Jurkat, Clone E6-1 (cell line): Measurements from ENCODE around the gene TRIM41.
A peak's percentile ranks its signal among the peaks of the same experiment; 100 is the strongest.
"Not testable (repeated sequence)": the region's sequence is repeated elsewhere in the genome, so short reads cannot be mapped to it uniquely, and the experiment has no call there.

Source experiments
- DNase-seq: peaks from one replicate; pipeline ENCODE4 v3.0.0-alpha.2; 2011; ENCODE audit warnings: low read depth, low spot score
- H3K4me3 ChIP-seq: 2 replicates; pipeline ENCODE4 v1.5.1; 2011; ENCODE audit warnings: mild to moderate bottlenecking, low read length, control low read depth, moderate library complexity

The TRIM41 gene

DNA sequence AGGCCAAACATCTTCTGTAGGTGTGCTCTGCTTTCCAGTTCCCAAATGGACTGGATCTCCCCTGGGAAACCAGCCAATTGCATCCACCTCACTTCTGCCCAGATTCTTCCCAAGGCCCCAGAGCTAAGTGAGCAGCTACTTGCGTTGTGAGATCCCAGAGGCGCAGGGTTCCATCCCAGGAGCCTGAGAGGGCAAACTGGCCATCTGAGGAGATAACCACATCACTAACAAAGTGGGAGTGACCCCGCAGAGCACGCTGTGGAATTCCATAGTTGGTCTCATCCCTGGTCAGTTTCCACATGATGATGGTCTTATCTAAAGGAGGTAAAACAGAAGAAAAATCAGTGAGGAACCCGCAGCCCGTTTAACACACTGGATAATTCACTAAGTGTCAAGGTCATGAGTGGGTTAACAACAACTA lies 19.0 kb downstream of the TRIM41 start:
- peak overlapping the region; percentile 99 for H3K4me3 ChIP-seq
- no peak for DNase-seq

DNA sequence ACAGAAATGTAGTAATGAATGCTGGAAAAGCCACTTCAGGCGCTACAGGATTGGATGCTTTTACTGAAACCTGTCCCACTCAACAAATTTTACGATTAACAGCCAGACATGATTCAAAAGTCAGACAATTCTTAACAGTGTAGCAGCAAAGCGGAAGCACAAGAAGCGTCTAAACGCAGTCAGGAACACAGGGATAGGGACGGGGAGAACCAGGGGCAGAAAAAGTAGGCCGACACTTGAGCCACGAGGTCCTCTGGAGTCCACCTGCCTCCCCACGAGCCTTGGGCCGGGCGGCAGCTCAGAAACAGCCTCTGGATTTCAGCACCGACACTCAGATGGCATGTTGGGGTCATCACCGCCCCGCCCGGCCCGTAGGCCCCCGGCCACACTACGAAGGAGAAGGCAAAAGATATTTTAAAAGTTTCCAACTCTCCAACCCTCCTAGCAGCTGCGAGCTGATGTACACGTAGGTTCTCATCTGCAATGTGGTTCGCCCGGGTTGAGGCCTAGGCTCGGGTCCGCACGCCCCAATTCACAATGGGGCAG lies 20.0 kb downstream of the TRIM41 start:
- H3K4me3 ChIP-seq, result peak overlapping the region; percentile 99
- no peak for DNase-seq

DNA sequence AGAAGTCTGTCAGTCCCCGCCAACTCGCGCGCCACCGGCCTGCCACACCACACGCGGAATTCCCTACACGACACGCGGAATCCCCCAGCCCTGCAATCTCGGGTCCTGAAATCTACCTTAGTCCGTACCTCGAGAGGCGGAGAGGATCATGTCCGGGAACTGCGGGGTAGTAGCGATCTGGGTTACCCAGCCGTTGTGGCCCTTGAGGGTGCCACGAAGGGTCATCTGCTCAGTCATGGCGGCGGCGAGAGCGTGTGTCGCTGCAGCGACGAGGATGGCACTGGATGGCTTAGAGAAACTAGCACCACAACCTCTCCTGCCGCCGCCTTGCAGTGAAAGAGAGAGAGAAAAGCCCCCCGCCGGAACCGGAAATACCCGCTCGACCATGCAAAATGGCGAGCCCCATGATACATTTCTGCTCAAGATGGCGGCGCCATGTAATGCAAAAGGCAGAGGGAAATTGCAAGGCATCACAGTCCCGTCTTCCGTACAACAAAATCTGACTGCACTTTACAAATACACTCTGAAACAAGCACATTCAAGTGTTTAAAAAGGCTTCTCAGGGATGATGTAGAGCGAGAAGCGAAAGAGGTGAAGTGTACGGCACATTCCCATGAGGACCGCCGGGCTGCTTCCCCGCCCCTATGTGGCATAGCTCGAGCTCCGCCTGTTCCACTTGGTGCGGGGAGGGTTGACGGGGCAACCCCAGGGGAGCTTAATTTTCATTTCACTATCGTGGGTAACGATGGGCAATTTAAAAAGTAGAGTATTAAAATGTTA lies 20.7 kb downstream of the TRIM41 start, which contains the start of gene RACK1:
Gene RACK1, minus strand, starts transcription at position 343 of the 780 bp plus-strand sequence. Its CDS starts 106 bp downstream, at position 237.
- peak within 1 kb of the TSS; percentile 99 for H3K4me3 ChIP-seq
- peak; percentile 91 for DNase-seq

DNA sequence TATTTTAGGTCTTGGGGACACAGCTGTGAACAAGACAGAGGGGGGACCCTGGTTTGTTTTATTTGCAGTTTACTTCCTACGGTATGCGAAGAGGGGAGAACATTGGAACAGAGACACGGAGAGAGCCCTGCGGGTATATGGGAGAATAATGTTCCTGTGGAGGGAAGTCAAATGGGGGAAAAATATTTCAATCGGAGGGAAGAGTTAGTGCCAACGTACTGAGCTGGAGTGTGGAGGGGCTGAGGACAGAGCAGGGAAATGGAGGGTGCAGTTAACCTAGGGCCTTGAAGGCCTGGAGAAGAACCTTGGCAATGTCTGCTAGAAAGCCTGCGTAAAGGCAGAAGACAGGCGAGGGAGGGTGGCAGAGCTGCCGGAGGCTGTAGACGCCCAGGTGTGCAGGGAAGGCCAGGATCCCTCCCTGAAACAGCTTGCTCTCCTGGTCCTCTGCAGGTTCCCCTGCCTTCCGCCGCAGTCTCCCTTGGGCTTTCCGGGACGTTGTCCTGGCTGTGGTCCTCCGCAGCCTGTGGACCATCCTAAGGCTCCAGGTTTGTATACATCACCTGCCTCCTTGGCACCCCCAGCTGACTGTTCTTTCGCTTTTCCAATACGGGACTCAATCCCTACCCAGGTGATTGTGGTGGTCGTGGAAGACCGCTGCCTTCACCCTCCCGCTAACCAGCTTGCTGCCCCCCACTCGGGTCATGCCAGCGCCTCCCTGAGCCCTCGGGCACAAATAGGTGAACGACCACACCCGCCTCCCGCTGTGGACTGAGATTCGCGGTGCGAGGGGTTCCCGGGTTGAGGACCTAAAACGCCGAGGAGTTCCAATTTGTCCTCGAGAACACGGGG lies 22.6 kb downstream of the TRIM41 start:
- H3K4me3 ChIP-seq, result peak overlapping the region; percentile 98
- no peak for DNase-seq

DNA sequence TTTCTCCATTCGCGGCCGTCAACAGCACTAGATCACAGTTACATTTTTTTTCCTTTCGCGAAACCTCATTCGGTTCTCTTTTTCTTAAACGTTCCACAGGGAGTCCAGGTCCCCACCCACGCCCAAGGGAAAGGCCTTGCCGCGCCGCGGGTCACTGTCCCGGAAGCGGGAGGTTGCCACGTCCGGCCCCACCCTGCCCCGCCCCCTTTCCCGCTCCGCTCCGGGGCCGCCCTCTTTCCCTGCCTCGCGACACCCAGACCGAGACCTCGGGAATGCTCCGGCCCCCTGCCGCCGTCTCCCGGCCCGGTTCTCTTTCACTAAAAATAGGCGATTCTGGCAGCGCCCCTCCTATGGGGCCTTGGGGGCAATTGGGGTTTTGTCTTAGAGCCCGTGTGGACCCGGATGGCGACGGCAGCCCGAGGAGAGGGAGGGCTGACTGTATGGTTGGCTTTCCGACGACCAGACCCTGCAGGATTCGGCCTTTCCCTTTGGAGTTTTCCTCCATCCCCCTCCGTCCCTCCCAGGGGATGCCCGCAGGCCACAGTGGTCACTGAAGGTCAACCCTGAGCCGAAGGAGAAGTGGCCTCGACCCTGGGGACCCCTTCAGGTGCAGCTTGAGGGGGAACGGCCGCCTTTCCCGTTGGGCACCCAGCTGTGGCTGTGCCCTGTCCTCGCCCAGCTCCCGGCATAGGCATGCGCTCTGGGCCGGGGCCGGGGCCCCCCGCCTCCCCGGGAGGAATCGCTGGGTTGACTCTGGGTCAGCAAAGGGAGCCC lies 23.4 kb downstream of the TRIM41 start:
- peak overlapping the region; percentile 98 for H3K4me3 ChIP-seq
- DNase-seq, result peak; percentile 58

DNA sequence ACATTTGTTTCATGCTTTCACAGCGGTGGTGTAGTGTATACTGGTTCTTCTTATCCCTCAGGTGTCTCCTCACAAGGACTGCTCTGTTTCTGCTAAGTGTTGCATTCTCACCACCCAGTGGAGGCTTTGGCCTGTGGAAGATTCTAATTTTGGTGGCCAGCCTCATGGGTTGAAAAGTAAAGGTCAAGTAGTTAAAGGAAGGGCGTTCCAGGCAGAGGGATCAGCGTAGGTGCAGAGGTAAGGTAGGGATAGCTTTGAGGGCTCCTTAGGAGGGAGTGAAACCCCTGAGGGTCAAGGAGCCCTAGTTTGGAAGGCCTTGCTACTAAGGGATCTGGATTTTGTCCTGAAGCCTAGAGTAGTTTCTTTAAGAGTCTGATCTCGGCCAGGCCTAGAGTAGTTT lies 25.2 kb downstream of the TRIM41 start:
- H3K4me3 ChIP-seq, result no peak overlapping the region; the same call in 1 of the 2 replicates
- DNase-seq, result no peak

DNA sequence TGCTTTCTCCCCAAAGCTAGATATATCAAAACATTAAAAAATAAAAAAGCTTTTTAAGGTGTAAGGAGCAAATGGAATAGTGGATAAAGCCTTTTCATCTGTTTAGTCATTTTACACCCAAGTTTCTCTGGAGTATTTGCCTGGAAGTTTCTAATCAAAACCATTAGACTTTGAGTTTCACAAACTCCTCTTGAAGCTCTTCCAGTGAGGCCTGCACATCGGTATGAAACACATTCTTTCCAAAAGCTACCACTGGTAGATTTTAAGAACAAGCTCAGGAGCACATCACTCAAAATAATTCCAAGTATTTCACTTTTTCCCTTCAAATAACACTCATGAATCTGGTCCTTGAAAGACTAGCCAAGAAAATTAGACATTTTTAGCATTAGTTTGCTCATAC lies 32.2 kb downstream of the TRIM41 start:
- H3K4me3 ChIP-seq, result no peak overlapping the region
- no peak for DNase-seq

DNA sequence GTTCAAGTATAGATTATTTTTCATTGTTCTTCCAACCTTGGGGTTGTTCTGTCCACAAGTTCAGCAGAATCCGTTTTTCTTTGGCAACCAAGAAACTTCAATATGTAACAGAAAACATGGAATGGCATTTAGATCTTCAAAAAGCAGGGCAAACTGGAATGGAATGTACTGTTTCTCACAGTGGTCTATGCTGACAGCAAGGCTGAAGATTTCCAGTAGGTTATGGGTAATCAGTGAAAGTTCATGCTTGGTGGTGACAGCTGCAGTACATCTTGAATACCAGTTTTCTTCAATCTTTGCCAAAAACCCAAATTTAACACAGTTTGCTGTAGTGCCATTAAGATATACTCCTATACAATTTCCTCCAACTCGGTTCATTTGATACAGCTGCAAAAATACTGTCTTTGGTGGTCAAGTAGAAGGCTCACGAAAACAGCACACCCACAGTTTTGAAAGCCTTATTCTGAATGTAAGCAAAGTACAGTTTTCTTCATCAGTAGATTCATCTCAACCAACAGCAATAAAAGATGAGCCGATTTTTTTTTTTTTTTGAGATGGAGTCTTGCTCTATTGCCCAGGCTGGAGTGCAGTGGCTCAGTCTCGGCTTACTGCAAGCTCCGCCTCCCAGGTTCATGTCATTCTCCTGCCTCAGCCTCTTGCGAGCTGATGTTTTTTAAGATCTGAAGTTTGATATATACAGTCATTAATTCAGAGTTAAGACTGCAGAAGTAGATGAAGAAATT lies 32.9 kb downstream of the TRIM41 start:
- no peak overlapping the region for H3K4me3 ChIP-seq
- DNase-seq, result no peak

DNA sequence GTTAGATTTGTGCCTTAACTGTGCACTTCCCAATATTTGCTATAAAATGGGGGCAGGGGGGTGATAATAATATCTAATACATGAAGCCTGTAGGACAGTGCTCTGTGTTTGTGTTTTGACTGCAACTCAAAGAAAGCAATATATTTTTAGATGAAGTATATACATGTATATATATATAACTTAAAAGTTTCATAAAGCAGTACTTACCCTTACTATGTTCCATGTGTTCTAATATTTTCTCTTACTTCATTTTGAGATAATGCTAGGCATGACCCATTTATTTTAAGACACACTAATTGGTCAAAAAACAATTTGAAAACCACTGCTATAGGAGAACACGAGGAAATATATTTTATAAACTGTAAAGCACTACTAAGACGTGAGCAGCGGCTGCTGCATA lies 35.5 kb downstream of the TRIM41 start:
- no peak for DNase-seq
- no peak overlapping the region for H3K4me3 ChIP-seq

DNA sequence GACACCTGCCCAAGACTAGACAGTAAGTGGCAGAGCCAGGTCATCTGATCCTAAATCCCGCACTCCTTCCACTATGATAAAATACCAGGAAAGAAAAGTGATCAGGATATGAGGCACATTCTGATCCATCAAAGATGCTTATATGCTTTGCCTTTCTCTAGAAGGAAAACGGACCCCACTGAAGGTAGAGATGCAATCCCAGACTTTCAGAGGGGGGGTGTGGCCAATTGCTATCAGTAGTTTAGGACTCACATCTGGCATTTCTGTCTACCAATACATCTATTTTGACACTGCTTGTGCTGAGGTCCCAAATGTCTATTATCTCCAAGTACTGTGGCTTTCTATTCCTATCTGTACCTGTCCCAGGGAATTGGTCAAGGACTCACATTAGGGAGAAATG lies 36.2 kb downstream of the TRIM41 start:
- H3K4me3 ChIP-seq, result peak overlapping the region; percentile 76
- no peak for DNase-seq

DNA sequence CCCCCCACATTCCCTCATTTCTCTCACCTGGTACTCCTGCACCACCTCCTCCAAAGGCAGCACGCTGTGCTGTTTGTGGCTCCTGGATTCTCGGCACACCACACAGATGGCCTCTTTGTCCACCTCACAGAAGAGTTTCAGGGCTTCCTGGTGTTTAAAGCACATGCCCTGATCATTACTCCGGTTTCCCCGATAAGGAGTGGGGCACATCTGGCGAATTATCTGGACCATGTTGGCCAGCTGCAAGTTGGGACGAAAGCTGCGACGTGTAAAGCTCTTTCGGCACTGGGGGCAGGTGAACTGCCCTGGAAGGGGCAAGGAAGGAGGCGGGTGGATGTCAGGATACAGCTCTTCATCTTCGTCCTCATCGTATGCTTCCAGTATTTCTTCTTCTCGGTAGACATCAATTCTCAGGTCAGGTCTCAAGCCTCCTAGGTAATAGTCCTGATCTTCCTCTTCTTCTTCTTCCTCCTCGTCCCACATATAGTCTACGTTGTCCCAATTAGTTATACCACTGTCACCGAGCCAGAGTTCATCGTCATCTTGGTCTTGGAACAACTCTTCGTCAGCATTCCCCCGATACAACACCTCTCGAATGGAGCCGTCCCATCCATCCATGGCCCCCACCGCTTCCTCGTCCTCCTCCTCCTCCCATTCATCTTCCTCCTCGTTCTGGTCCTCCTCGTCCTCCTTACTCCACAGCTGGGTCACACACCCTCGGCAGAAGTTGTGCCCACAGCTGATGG lies 37.1 kb downstream of the TRIM41 start:
- no peak for DNase-seq
- H3K4me3 ChIP-seq, result peak overlapping the region; percentile 76

DNA sequence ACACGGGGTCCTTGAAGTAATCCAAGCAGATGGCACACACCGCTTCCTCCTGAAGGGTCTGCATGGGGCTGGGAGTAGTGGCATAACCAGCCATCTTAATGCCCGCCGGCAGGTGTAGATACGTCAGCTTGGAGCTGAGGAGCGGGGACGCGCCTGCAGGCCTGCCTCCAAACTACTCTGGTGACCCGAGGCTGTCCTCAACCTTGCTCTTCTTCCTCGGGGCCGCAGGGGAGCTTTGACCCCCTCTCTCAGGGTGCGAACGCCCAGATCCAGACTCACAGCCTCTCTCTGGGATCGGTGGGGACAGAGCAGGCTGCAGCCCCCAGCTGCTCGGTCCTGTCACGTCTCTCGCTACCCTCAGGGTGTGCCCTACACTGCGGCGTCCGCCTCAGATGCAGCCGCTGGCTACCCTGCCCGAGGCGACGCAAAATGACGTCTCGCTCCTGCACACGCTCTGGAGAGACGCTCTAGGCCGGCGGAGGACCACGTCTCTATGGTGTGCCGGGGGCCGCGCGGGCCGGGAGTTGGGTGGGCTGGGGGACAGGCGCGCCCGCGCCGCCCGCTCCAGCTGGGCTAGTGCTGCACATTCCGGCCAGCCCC lies 37.7 kb downstream of the TRIM41 start, which contains the start of gene TRIM52:
Gene TRIM52, minus strand, starts transcription at position 424 of the 600 bp plus-strand sequence. Its CDS starts 330 bp downstream, at position 94.
- DNase-seq, result peak; percentile 88

DNA sequence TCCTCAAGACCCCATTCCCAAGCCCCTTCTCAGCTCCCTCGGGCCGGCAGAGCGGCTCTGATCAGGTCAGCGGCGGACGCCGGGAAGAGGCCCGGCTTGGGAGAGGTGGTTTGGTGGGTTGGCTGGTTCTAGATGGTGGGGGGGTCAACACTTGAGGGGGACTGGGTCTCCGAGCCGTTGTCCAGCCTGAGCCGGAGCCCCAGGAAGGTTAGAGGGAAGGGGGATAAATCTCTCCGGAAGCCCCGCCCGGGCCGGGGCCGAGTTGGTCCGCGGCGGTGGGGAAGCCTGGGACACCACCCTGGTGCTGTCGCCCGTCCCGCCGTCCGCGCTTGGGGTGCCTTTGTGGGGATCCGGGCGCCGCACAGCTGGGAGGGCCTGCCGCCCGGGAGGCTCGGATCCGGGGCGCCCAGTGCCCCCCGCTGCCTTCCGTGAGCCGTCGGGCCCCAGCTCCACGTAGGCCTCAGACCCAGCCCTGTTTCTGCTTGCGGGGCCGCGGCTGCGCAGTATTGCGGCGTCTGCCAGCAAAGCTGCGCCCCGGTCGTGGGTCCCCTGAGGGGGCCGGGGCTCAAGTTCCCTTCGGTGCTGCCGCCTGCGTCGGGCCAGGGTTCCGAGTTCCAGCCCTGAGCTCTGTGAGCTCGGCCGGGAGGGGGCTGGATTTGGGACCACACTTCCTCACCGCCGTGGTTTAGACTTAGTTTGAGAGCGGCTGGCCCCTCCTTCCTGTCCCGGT lies 38.4 kb downstream of the TRIM41 start:
- DNase-seq, result peak; percentile 64
- H3K4me3 ChIP-seq, result peak overlapping the region; percentile 76

More for the DNA sequence above, 37.7 kb downstream of the TRIM41 start, which contains the start of gene TRIM52:
- H3K4me3 ChIP-seq, result peak within 1 kb of the TSS; percentile 76

DNA sequence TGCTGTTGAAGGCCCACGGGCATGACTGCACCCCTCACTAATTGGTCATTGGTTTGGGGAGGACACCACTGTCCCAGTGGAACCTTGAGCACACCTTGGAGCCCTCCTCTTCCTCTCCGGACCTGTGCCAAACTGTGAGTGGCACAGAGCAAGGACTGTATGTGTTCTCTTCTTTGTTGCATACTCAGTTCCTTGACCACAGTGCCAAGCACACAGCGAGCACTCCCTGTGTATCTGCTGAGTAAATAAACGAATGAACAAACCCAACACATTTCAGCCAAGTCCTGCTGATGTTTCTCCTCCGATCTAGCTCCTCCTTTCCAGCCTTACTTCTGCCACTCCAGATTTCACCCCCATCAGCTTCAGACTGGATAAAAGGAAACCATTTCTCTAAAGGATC lies 40.6 kb downstream of the TRIM41 start:
- no peak for DNase-seq
- H3K4me3 ChIP-seq, result no peak overlapping the region

DNA sequence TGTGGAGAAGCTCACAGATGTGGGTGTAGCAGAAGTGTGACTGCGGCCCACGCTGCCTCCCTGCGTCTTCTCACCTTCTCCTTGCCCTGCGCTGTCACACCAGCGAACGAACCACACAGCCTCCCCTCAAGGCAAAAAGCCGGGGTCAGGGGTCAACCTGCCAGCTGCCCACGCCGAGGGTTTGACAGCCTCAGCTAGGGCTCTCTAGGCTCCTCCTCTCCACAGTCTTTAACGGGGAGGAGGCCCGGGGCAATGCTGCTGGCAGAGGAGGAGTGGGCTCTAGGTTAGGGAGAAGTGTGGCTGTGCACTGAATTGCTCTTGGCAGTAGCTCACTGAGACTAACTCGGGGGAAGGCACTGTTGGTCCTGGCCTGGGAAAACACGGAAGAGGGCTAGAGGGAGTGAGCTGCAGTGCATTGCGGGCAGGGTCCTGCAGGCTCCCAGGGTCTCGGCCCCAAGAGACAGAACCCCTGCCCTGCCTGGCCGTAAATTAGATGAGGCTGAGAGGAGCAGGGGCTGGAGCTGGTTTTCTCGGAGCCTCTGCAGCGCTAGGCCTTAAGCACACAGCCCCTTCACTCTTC lies 42.1 kb downstream of the TRIM41 start:
- DNase-seq, result no peak
- H3K4me3 ChIP-seq, result no peak overlapping the region

DNA sequence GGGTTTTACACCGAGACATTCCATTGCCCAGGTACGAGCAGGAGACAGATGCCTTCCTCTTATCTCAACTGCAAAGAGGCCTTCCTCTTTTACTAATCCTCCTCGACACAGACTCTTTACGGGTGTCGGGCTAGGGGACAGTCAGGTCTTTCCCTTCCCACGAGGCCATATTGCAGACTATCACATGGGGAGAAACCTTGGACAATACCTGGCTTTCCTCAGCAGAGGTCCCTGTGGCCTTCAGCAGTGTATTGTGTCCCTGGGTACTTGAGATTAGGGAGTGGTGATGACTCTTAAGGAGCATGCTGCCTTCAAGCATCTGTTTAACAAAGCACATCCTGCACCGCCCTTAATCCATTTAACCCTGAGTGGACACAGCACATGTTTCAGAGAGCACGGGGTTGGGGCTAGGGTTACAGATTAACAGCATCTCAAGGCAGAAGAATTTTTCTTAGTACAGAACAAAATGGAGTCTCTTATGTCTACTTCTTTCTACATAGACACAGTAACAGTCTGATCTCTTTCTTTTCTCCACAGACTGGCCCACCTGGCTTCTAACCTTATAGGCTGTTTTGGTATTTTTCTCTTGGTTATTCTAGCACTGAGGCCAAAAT lies 44.3 kb downstream of the TRIM41 start:
- H3K4me3 ChIP-seq, DNase-seq: not testable (repeated sequence)
